ENCODE results near the gene RAB35.

RAB35 gene

GRCh38 chr12:120102189-120103043 is 14.1 kb downstream of the RAB35 start:
- no peak for FAIRE-seq

GRCh38 chr12:120101617-120102016 is 14.9 kb downstream of the RAB35 start:
- no peak for FAIRE-seq

GRCh38 chr12:120101182-120101581 is 15.4 kb downstream of the RAB35 start:
- no peak for FAIRE-seq

- no peak for FAIRE-seq
Observed at GRCh38 chr12:120100630-120101029, 15.9 kb downstream of the RAB35 start.

- no peak for FAIRE-seq
Observed at GRCh38 chr12:120099738-120100137, 16.8 kb downstream of the RAB35 start.

- FAIRE-seq, result no peak
Observed at GRCh38 chr12:120098756-120099470, 17.6 kb downstream of the RAB35 start.

GRCh38 chr12:120096671-120097202 is 19.8 kb downstream of the RAB35 start:
- no peak for FAIRE-seq

- no peak for FAIRE-seq
Observed at GRCh38 chr12:120095736-120096135, 20.8 kb downstream of the RAB35 start.

GRCh38 chr12:120095331-120095730 is 21.2 kb downstream of the RAB35 start:
- no peak for FAIRE-seq

GRCh38 chr12:120094485-120094884 is 22.1 kb downstream of the RAB35 start:
- no peak for FAIRE-seq

GRCh38 chr12:120093592-120094355 is 22.8 kb downstream of the RAB35 start:
- FAIRE-seq, result no peak

- no peak for FAIRE-seq
Observed at GRCh38 chr12:120093336-120093591, 23.3 kb downstream of the RAB35 start.

- no peak for FAIRE-seq
Observed at GRCh38 chr12:120092551-120093335, 23.8 kb downstream of the RAB35 start.

- no peak for FAIRE-seq
Observed at GRCh38 chr12:120091371-120092090, 25.0 kb downstream of the RAB35 start.

- no peak for FAIRE-seq
Observed at GRCh38 chr12:120090626-120091295, 25.8 kb downstream of the RAB35 start.

GRCh38 chr12:120090206-120090605 is 26.3 kb downstream of the RAB35 start:
- FAIRE-seq, result no peak

- no peak for FAIRE-seq
Observed at GRCh38 chr12:120089796-120090195, 26.8 kb downstream of the RAB35 start.

- no peak for FAIRE-seq
Observed at GRCh38 chr12:120089105-120089504, 27.4 kb downstream of the RAB35 start.

GRCh38 chr12:120086801-120087621 is 29.5 kb downstream of the RAB35 start:
- peak; percentile 97 for FAIRE-seq

GRCh38 chr12:120085920-120086645 is 30.5 kb downstream of the RAB35 start:
- no peak for FAIRE-seq
